Activated CD4-positive, alpha-beta T cell treated with anti-CD3 and anti-CD28 coated beads for 4 hours (primary cell): ENCODE results near the gene PLPPR3.

Experiments
- DNase-seq, 2 donors: peaks; one replicate each; pipeline ENCODE4 v3.0.0-alpha.2; 2020

PLPPR3 gene

GRCh38 chr19:769616-770015 is 52.1 kb downstream of the PLPPR3 start:
- no peak for DNase-seq

- no peak for DNase-seq
Measured at GRCh38 chr19:768424-768823, 53.3 kb downstream of the PLPPR3 start.

DNA sequence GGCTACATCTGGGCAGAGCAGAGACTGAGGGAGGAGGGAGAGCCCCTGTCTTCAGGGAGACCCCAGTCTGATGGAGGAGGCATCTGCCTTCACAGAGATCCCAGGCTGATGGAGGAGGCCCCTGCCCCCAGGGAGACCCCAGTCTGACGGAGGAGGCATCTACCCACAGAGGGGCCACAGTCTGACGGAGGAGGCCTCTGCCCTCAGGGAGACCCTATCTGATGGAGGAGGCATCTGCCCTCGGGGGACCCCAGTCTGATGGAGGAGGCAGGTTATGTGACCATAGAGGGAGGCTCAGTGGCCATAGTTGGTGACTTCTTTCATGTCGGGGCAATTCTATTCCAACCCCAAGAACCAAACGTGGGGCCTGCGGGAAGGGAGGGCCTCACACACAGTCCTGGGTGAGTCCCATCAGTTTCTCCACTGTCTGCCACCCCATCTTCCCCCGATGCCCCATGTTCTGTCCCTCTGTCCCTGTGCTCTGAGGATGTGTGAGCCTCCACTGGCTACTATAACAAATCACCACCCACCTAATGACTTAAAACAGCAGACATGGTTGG is 56.5 kb downstream of the PLPPR3 start:
- DNase-seq = no peak

- no peak for DNase-seq
Measured at GRCh38 chr19:764301-764700, 57.5 kb downstream of the PLPPR3 start.

GRCh38 chr19:763869-764268 is 57.9 kb downstream of the PLPPR3 start:
- no peak for DNase-seq

GRCh38 chr19:763181-763580 is 58.6 kb downstream of the PLPPR3 start:
- no peak for DNase-seq
